RWPE1 (cell line): ENCODE data around the gene FOXA3.

Source experiments
- CTCF ChIA-PET: fragments of 350-600 bp; sonication (Branson Sonifier 250); formaldehyde crosslinking; extraction: SDS; loops from one replicate; lab custom pipeline; 2021; lab: Yijun Ruan, JAX
- POLR2A ChIA-PET: fragments of 400-600 bp; formaldehyde crosslinking; extraction: SDS; loops from one replicate; lab custom pipeline; 2020; ENCODE audit warnings: antibody characterized with exemption; ENCODE audit not compliant: low non-redundant PET; lab: Yijun Ruan, JAX
- DNase-seq: peaks from one replicate; pipeline ENCODE4 v3.0.0; 2012; ENCODE audit warnings: low spot score
- H3K27ac ChIP-seq: fragments of 450-650 bp; 2 replicates; pipeline ENCODE4 v1.5.1; 2017
- TF ChIP-seq, protein P1 (sequence below): fragments of 450-650 bp; conservative IDR thresholded peaks from 2 replicates; pipeline ENCODE4 v1.5.1; 2017; ENCODE audit warnings: low read depth, mild to moderate bottlenecking

FOXA3 gene

GRCh38 chr19:45848922-45849321 is 15.2 kb upstream of the FOXA3 start:
- POLR2A ChIA-PET = no interaction called here

DNA sequence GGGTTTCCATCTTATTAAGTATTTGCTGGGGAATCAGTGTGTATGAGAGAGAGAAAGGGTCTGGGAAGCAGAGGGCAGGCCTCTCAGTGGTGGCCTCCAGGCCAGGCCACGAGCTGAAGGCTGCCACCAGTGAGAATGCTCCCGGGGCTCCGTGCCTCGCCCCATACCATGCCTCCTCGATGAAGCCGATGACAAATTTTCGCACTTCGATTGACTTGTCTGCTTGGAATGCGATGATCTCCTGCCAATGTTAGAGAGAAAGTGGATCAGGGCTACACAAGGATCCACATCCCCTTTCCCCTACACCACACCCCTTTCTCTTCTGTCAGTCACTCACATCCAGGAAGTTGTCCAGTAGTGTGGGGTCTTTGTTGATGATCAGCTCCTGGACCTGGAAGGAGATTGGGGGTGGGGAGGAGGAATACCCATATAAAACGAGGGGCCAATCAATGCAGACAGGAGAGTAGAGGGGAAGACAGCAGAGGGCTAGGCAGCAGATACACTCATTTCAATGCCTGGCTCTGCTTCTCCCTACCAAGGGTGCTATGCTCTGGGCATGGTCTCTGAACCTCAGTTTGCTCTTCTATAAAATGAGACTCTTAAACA is 11.9 kb upstream of the FOXA3 start:
- ChIA-PET CTCF (no interaction called here), POLR2A (no interaction called here)
- peak; percentile 34 for DNase-seq
- peak overlapping the region; percentile 42 for H3K27ac ChIP-seq
- TF ChIP-seq, protein P1, sequence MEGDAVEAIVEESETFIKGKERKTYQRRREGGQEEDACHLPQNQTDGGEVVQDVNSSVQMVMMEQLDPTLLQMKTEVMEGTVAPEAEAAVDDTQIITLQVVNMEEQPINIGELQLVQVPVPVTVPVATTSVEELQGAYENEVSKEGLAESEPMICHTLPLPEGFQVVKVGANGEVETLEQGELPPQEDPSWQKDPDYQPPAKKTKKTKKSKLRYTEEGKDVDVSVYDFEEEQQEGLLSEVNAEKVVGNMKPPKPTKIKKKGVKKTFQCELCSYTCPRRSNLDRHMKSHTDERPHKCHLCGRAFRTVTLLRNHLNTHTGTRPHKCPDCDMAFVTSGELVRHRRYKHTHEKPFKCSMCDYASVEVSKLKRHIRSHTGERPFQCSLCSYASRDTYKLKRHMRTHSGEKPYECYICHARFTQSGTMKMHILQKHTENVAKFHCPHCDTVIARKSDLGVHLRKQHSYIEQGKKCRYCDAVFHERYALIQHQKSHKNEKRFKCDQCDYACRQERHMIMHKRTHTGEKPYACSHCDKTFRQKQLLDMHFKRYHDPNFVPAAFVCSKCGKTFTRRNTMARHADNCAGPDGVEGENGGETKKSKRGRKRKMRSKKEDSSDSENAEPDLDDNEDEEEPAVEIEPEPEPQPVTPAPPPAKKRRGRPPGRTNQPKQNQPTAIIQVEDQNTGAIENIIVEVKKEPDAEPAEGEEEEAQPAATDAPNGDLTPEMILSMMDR = no peak

More at GRCh38 chr19:45848922-45849321, 15.2 kb upstream of the FOXA3 start:
- CTCF ChIA-PET = interaction anchor here (0.7 kb wide), 1 partner anchor 32 kb away, joined by 3 read pairs; no protein-coding TSS in a partner anchor
- H3K27ac ChIP-seq = no peak overlapping the region
- DNase-seq = no peak
- TF ChIP-seq, protein P1 = peak; percentile 16; the same call in 1 of the 2 replicates

DNA sequence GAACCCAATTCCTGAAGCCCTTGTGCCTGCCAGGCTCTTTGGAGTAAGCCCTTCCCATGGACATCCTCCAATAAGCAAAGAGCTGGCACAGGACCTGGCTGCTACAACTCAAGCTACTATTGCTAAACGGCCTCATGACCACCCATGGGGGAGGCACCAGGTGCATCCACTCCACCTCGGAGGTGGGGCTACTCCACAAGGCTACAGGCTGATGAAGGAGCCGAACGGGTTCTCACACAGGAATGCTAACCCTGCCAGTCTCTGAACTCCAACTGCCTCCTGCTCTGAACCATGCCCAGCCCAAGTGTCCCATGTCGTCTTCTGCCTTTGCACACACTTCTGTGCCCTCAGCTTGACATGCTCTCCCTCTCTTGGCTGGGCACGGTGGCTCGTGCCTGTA is 11.1 kb upstream of the FOXA3 start:
- TF ChIP-seq, protein P1 = no peak
- peak overlapping the region; percentile 42 for H3K27ac ChIP-seq
- ChIA-PET POLR2A (no interaction called here), CTCF (interaction anchor here (0.7 kb wide), 1 partner anchor 168 kb away, joined by 4 read pairs; no protein-coding TSS in a partner anchor)
- DNase-seq = no peak

- DNase-seq = no peak
- POLR2A ChIA-PET = no interaction called here
- no peak overlapping the region for H3K27ac ChIP-seq
- TF ChIP-seq, protein P1 = no peak
- CTCF ChIA-PET = no interaction called here
Measured at GRCh38 chr19:45854167-45854778, 9.9 kb upstream of the FOXA3 start.

DNA sequence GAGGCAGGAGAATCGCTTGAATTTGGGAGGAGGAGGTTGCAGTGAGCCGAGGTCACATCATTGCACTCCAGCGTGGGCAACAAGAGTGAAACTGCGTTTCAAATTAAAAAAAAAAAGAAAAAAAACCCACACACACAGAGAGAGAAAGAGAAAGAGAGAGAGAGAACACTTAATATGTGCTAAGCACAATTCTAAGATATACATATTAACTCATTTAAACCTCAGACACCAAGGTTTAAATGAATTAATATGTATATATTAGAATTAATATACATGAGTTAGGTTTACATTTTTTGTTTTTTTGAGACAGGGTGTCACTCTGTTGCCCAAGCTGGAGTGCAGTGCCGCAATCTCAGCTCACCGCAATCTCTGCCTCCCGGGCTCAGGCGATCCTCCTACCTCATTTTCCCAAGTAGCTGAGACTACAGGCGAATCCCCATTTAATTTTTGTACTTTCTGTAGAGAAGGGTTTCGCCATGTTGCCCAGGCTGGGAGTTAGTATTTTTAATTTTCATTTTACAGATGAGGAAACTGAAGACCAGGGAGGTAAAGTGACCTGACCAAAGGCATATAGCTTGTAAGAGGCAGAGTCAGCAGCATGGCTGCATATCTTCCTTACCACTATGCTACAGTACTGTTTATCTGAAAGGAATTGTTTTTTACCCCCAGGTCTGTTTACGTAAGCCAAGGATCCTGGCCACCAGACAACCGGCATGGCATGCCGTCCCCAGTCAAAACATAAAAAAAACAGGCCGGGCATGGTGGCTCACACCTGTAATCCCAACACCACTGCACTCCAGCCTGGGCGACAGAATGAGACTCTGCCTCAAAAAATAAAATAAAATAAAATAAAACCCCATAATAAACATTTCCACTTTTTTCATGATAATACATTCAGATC is 3.5 kb upstream of the FOXA3 start:
- H3K27ac ChIP-seq = peak overlapping the region; percentile 39
- TF ChIP-seq, protein P1 = no peak
- ChIA-PET CTCF (interaction anchor here (0.6 to 0.9 kb wide), 4 partner anchors 61 to 1057 kb away, joined by 3 read pairs; no protein-coding TSS in a partner anchor), POLR2A (no interaction called here)
- DNase-seq = no peak

GRCh38 chr19:45862271-45862563 is 1.9 kb upstream of the FOXA3 start:
- peak; percentile 29 for DNase-seq
- peak overlapping the region; percentile 86 for H3K27ac ChIP-seq
- CTCF ChIA-PET = interaction anchor here (0.6 kb wide), 1 partner anchor 667 kb away, joined by 4 read pairs; no protein-coding TSS in a partner anchor
- TF ChIP-seq, protein P1 = no peak
- POLR2A ChIA-PET = no interaction called here
